Spleen (tissue), 7 donors: ENCODE results near the gene ACOT2.

Experiments used
- CTCF ChIP-seq, 11 experiments: fragments of 200-600 bp in 7 of 11; fragments of 450-650 bp in 4 of 11; sonication (generic) in 4 of 11; IDR thresholded peaks in 8 of 11; conservative IDR thresholded peaks in 3 of 11; 1 replicate in 7 of 11; 2 replicates in 4 of 11; pipeline versions ENCODE4 v1.4.0 to v1.8.0; 2016 to 2021; ENCODE audit warnings: antibody characterized with exemption in 11 of 11, inconsistent platforms in 4 of 11, mild to moderate bottlenecking in 1 of 11
- POLR2A ChIP-seq, 3 donors: fragments of 450-650 bp; IDR thresholded peaks; one replicate each; pipeline ENCODE4 v1.5.1; 2017; ENCODE audit warnings: antibody characterized with exemption in 3 of 3, mild to moderate bottlenecking in 1 of 3
- donor health status: DM: no; HTN: no; CAD: no; lungs with moderate emphysema.
- donor health status: DM: no; HTN: no; CAD: no.
- donor health status: DM: no; HTN: no; CAD: no.

GRCh38 chr14:73613046-73613383 is 44.0 kb downstream of the ACOT2 start:
- TF ChIP-seq CTCF (IDR thresholded peaks at IDR 0.05 in 8 of 11, conservative IDR thresholded peaks at IDR 0.05 in 3 of 11) = no peak
- TF ChIP-seq POLR2A (IDR thresholded peaks at IDR 0.05) = no peak
